Activated CD4-positive, CD25-positive, alpha-beta regulatory T cell (primary cell): ENCODE measurements around the gene ZNF385C.

Experiments used
- DNase-seq, 4 experiments: peaks; one replicate each; lab custom pipeline; 2025; lab: John Stamatoyannopoulos, UW

Gene ZNF385C

GRCh38 chr17:42077755-42078154, 20.5 kb downstream of the ZNF385C start:
- no peak for DNase-seq

- no peak for DNase-seq
These were observed 21.3 kb downstream of the ZNF385C start for GRCh38 chr17:42076797-42077559.

- DNase-seq: no peak
These were observed 22.5 kb downstream of the ZNF385C start for GRCh38 chr17:42075789-42076188.

GRCh38 chr17:42072323-42073187, 25.7 kb downstream of the ZNF385C start:
- DNase-seq: no peak

GRCh38 chr17:42071810-42072209, 26.5 kb downstream of the ZNF385C start:
- DNase-seq: no peak

GRCh38 chr17:42068979-42069378, 29.3 kb downstream of the ZNF385C start:
- no peak for DNase-seq

- DNase-seq: peak; percentile 38 to 70 (median 50)
These were observed 30.7 kb downstream of the ZNF385C start for GRCh38 chr17:42067371-42068091.

- DNase-seq: no peak
These were observed 33.1 kb downstream of the ZNF385C start for GRCh38 chr17:42065201-42065600.

- DNase-seq: no peak
These were observed 35.6 kb downstream of the ZNF385C start for GRCh38 chr17:42062681-42063080.

GRCh38 chr17:42061646-42062487, 36.4 kb downstream of the ZNF385C start:
- DNase-seq: no peak

- DNase-seq: no peak
These were observed 38.0 kb downstream of the ZNF385C start for GRCh38 chr17:42060231-42060630.

GRCh38 chr17:42059815-42060214, 38.5 kb downstream of the ZNF385C start:
- DNase-seq: no peak

GRCh38 chr17:42058063-42058462, 40.2 kb downstream of the ZNF385C start:
- DNase-seq: no peak

- no peak for DNase-seq
These were observed 41.6 kb downstream of the ZNF385C start for GRCh38 chr17:42056635-42057034.

GRCh38 chr17:42055496-42055895, 42.8 kb downstream of the ZNF385C start:
- DNase-seq: no peak

GRCh38 chr17:42055027-42055426, 43.2 kb downstream of the ZNF385C start:
- DNase-seq: no peak

GRCh38 chr17:42053731-42054500, 44.4 kb downstream of the ZNF385C start:
- DNase-seq: no peak

- no peak for DNase-seq
These were observed 45.9 kb downstream of the ZNF385C start for GRCh38 chr17:42052346-42052877.

- DNase-seq: no peak
These were observed 46.6 kb downstream of the ZNF385C start for GRCh38 chr17:42051645-42052044.

- no peak for DNase-seq
These were observed 47.3 kb downstream of the ZNF385C start for GRCh38 chr17:42051013-42051400.
